Measurements from ENCODE around the gene LRRC40. TPM values are rescaled to one million over a fixed set of nuclear protein-coding genes. Genes with fewer than 3 reads are reported as not detected.

The LRRC40 gene
- total and polyA plus RNA-seq, 9 of the 15 experiments (the other 6 are each of a cell fraction or from before 2014, with no cell fraction given): 16.1 to 36.2 (median 30.9) TPM

GRCh38 chr1:70221238-70222121 is 16.1 kb upstream of the LRRC40 start, which contains the start of gene SRSF11 (continued):
- TF ChIP-seq MYNN (IDR thresholded peaks at IDR 0.05): no peak
- no peak for TF ChIP-seq MYNN (CRISPR knock-in tag; IDR thresholded peaks at IDR 0.05)
- no peak for TF ChIP-seq SMAD3 (CRISPR knock-in tag; conservative IDR thresholded peaks at IDR 0.05)
- peak; percentile 48; the same call in 1 of the 2 replicates for TF ChIP-seq HMGXB4 (CRISPR knock-in tag; IDR thresholded peaks at IDR 0.05)
- no peak for TF ChIP-seq AFF1 (IDR thresholded peaks at IDR 0.05; ENCODE audit: low read depth in 1 of 2, partially characterized antibody in 2 of 2)
- no peak for TF ChIP-seq RFX7 (CRISPR knock-in tag; IDR thresholded peaks at IDR 0.05)
- TF ChIP-seq PCBP1 (IDR thresholded peaks at IDR 0.05; ENCODE audit: low read depth, low read length, poor library complexity, severe bottlenecking): peak; percentile 41
- peak; percentile 66 to 70; a peak in 3 of 4 replicates for TF ChIP-seq MLLT1 (IDR thresholded peaks at IDR 0.05)
- peak; percentile 26 for TF ChIP-seq MXD1 (CRISPR knock-in tag; IDR thresholded peaks at IDR 0.05; ENCODE audit: borderline replicate concordance, poor library complexity, severe bottlenecking)
- no peak for TF ChIP-seq HNRNPUL1 (IDR thresholded peaks at IDR 0.05; ENCODE audit: low read length)
- no peak; the same call in 1 of the 2 replicates for TF ChIP-seq KAT7 (CRISPR knock-in tag; IDR thresholded peaks at IDR 0.05; ENCODE audit: borderline replicate concordance)
- TF ChIP-seq POU5F1 (IDR thresholded peaks at IDR 0.05; ENCODE audit: borderline replicate concordance, low read depth, low read length, partially characterized antibody): no peak
- no peak for TF ChIP-seq SNIP1 (IDR thresholded peaks at IDR 0.05; ENCODE audit: low read depth)
